Uterus (tissue), 4 donors: Measurements from ENCODE around the gene TMEM272. TPM values are rescaled to one million over a fixed set of nuclear protein-coding genes. Genes with fewer than 3 reads are reported as not detected.

Source experiments
- DNase-seq, 2 donors: peaks; one replicate each; pipeline ENCODE4 v3.0.0-alpha.2; 2019 to 2020
- H3K27ac ChIP-seq, 2 donors: fragments of 200-600 bp; sonication (generic); 1 replicate in 1 of 2; 2 replicates in 1 of 2; pipeline ENCODE4 v1.5.1; 2016 to 2018
- H3K27me3 ChIP-seq, 2 donors: fragments of 200-600 bp; sonication (generic); one replicate each; pipeline ENCODE4 v1.5.1; 2018 to 2019; ENCODE audit warnings: control low read depth in 1 of 2
- H3K36me3 ChIP-seq, 2 donors: fragments of 200-600 bp; sonication (generic); one replicate each; pipeline ENCODE4 v1.5.1; 2019; ENCODE audit warnings: control low read depth in 1 of 2
- H3K4me1 ChIP-seq, 2 donors: fragments of 200-600 bp; sonication (generic); one replicate each; pipeline ENCODE4 v1.5.1; 2018 to 2019; ENCODE audit warnings: control low read depth in 1 of 2
- H3K4me3 ChIP-seq, 2 donors: fragments of 200-600 bp; sonication (generic); 1 replicate in 1 of 2; 2 replicates in 1 of 2; pipeline ENCODE4 v1.5.1; 2018 to 2019; ENCODE audit warnings: mild to moderate bottlenecking in 1 of 2
- H3K9me3 ChIP-seq, 2 donors: fragments of 200-600 bp; sonication (generic); one replicate each; pipeline ENCODE4 v1.5.1; 2019; ENCODE audit warnings: control low read depth in 1 of 2
- CTCF ChIP-seq, 4 experiments: fragments of 200-600 bp in 2 of 4; fragments of 450-650 bp in 2 of 4; sonication (generic) in 2 of 4; IDR thresholded peaks; one replicate each; pipeline ENCODE4 v1.5.1; 2016 to 2019; ENCODE audit warnings: antibody characterized with exemption in 4 of 4, mild to moderate bottlenecking in 2 of 4, moderate library complexity in 1 of 4
- POLR2A ChIP-seq, 2 donors: fragments of 450-650 bp; IDR thresholded peaks; one replicate each; pipeline ENCODE4 v1.6.1; 2016; ENCODE audit warnings: antibody characterized with exemption in 2 of 2, mild to moderate bottlenecking in 1 of 2, moderate library complexity in 1 of 2
- intact Hi-C: fragments of 100-400 bp; cut with DNase I; formaldehyde crosslinking; loops from one replicate; pipeline ENCODE4 v1.15.1; 2023; ENCODE audit warnings: low total_unique reads
- total RNA-seq, 4 donors: library from RNA; depleted of rRNA in 3 of 4; stranded (reverse); fragments of >200 nt in 3 of 4; gene quantifications; one replicate each; pipeline versions ENCODE4 v1.1.0 to v1.2.4, GENCODE V29; 2014 to 2023
- donor health status: DM: yes; HTN: yes; CAD: no.

TMEM272 gene
- total RNA-seq, 4 donors from 2014 or later: 0.14 to 0.52 TPM; not detected in 2

GRCh38 chr13:51803422-51804294, 41.3 kb downstream of the TMEM272 start, which contains the start of gene DHRS12:
Gene DHRS12 (minus strand): TSS chr13:51804163. CDS start chr13:51799659, 4,504 bp downstream.
- intact Hi-C loops: loop anchor here (10.0 kb wide), 1 partner anchor 349 kb away; the partner anchor contains the start of gene INTS6
- Histone ChIP-seq H3K36me3 (no peaks in the 10 kb centered on the region), H3K4me1 (peaks cover 4 to 14% of the 10 kb centered on the region in 2 donors), H3K27me3 (no peaks in the 10 kb centered on the region), H3K4me3 (peak within 1 kb of the TSS; percentile 62 to 88), H3K27ac (peak within 1 kb of the TSS; percentile 99), H3K9me3 (no peaks in the 10 kb centered on the region)
- peak; percentile 93 to 94 for DNase-seq
- TF ChIP-seq POLR2A (IDR thresholded peaks at IDR 0.05) (peak; percentile 73 to 97), CTCF (IDR thresholded peaks at IDR 0.05) (peak in 3 of 4 experiments; percentile 7 to 42 (median 16))

- DNase-seq: peak in 1 of 2 donors; percentile 50
- Histone ChIP-seq H3K27me3 (no peaks in the 10 kb centered on the region), H3K4me3 (peak overlapping the region; percentile 62 to 88), H3K4me1 (peaks cover 4 to 14% of the 10 kb centered on the region in 2 donors), H3K36me3 (no peaks in the 10 kb centered on the region), H3K9me3 (no peaks in the 10 kb centered on the region), H3K27ac (peak overlapping the region; percentile 99)
- intact Hi-C loops: loop anchor here (10.0 kb wide), 1 partner anchor 348 kb away; the partner anchor contains the start of gene INTS6
- TF ChIP-seq POLR2A (IDR thresholded peaks at IDR 0.05) (no peak), CTCF (IDR thresholded peaks at IDR 0.05) (no peak)
Observed at GRCh38 chr13:51802631-51803418, 42.2 kb downstream of the TMEM272 start.

GRCh38 chr13:51801631-51802099, 43.3 kb downstream of the TMEM272 start:
- Histone ChIP-seq H3K27ac (peak overlapping the region; percentile 99), H3K36me3 (no peaks in the 10 kb centered on the region), H3K4me1 (peaks cover 4 to 14% of the 10 kb centered on the region in 2 donors), H3K4me3 (no peak overlapping the region), H3K27me3 (no peaks in the 10 kb centered on the region), H3K9me3 (no peaks in the 10 kb centered on the region)
- peak in 1 of 2 donors; percentile 60 for DNase-seq
- TF ChIP-seq CTCF (IDR thresholded peaks at IDR 0.05) (no peak), POLR2A (IDR thresholded peaks at IDR 0.05) (no peak)
- intact Hi-C loops: loop anchor here (10.0 kb wide), 1 partner anchor 347 kb away; the partner anchor contains the start of gene INTS6

GRCh38 chr13:51800486-51800885, 44.5 kb downstream of the TMEM272 start:
- no peak overlapping the region for H3K4me3 ChIP-seq
- intact Hi-C loops: loop anchor here (10.0 kb wide), 1 partner anchor 346 kb away; the partner anchor contains the start of gene INTS6
- no peak for DNase-seq
- no peaks in the 10 kb centered on the region for H3K27me3 ChIP-seq
- peaks cover 4 to 14% of the 10 kb centered on the region in 2 donors for H3K4me1 ChIP-seq
- TF ChIP-seq POLR2A (IDR thresholded peaks at IDR 0.05): no peak
- TF ChIP-seq CTCF (IDR thresholded peaks at IDR 0.05): no peak
- no peaks in the 10 kb centered on the region for H3K9me3 ChIP-seq
- H3K27ac ChIP-seq: peak overlapping the region in 1 of 2 donors; percentile 99
- H3K36me3 ChIP-seq: no peaks in the 10 kb centered on the region
